NCI-H446 treated with DMSO at 0.1 percent for 48 hours (cell line): ENCODE data around the gene DKK1.

ENCODE experiments used
- DNase-seq: peaks from one replicate; lab custom pipeline; 2025; lab: John Stamatoyannopoulos, UW

Gene DKK1, protein sequence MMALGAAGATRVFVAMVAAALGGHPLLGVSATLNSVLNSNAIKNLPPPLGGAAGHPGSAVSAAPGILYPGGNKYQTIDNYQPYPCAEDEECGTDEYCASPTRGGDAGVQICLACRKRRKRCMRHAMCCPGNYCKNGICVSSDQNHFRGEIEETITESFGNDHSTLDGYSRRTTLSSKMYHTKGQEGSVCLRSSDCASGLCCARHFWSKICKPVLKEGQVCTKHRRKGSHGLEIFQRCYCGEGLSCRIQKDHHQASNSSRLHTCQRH

DNA sequence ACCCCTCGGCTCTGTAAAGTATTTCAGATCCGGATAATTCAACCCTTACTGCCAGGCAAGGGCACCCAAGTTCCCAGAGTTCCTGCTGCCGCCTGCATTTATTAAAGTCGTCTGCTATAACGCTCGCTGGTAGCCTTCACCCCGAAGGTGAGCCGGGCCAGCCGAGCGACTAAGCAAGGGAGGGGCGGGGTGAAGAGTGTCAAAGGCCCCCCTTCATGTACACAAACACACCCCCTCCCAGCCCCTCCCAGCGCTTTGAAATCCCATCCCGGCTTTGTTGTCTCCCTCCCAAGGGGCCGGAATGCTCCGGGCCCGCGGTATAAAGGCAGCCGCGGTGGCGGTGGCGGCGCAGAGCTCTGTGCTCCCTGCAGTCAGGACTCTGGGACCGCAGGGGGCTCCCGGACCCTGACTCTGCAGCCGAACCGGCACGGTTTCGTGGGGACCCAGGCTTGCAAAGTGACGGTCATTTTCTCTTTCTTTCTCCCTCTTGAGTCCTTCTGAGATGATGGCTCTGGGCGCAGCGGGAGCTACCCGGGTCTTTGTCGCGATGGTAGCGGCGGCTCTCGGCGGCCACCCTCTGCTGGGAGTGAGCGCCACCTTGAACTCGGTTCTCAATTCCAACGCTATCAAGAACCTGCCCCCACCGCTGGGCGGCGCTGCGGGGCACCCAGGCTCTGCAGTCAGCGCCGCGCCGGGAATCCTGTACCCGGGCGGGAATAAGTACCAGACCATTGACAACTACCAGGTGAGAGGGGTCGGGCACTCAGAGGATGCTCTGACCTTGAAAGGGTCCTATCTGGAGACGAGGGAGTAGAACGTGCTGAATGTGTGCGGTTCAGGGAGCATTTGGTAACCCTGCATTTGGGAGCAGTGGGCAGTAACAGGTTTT, at the start of gene DKK1:
Gene DKK1, plus strand, starts transcription at position 349 of the 889 bp plus-strand sequence. Its CDS starts 154 bp downstream, at position 503.
- no peak for DNase-seq

DNA sequence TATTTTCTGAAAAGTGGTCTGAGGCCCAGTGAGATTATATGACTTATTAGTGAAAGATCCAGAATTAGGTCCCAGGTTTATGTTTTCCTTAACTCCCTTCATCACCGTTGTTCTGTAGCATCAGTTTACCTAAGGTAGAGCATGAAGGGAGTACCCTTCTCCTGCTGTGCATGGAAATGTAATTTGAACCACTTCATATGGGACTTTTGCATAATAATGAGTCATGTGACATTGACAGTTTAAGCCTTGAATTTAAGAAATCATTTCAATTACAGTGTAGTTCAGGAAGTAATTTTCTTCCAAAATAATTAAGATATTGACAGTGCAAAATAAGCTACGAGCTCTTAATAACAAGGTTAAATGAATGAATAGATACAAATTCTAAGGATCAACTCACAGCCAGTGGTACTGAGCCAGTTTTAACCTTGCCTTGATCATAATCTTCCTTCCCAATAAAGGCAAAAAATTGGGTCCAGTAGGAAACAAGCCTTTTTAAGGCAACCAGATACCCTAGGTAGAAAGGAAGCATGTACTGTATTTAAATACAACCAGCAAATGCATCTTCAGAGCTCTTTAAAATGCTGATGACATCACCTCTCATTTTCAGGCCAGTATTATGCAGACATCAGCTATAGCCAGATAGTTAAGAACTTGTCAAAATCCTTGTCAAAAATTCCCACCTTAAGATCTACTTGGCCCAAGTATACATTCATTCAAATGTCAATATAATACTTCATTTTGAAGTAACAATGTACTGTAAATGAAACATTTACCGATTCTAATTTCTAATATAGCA, 48.8 kb upstream of the DKK1 start:
- DNase-seq: no peak

DNA sequence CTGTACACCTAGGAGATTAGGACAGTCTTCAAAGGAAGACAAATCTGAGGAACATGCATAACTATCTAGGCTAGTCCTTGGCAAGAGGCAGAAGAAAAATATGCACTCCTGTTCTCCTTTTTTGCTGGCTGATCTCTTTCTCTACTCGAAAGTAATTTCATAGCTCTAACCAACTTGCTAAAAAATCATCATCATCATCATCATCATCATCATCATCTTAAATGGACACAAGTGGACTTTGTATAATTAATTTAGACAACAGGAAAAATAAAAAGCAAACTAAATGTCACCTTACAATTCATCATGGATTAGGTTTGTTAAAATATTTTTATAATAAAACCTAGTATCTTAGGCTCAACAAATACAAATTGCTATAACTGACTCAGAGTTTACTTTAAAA, 47.2 kb upstream of the DKK1 start:
- DNase-seq: no peak

- DNase-seq: no peak
Measured at GRCh38 chr10:52268790-52269189, 45.3 kb upstream of the DKK1 start.

- DNase-seq: no peak
Measured at GRCh38 chr10:52269233-52269632, 44.8 kb upstream of the DKK1 start.

DNA sequence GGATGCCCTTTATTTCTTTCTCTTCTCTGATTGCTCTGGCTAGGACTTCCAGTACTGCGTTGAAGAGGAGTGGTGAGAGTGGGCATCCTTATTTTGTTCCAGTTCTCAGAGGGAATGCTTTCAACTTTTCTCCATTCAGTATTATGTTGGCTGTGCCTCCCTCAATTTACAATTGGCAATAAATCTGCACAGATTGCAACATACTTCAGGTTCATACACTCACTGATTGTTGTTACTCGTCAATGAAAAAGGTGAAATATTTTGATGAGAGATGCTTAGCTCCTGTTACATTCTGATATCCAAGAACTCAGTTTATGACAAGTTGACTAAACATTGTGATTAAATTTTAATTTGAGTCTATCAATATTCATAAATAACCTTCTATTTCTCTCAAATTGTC, 37.9 kb upstream of the DKK1 start:
- DNase-seq: no peak

- no peak for DNase-seq
Measured at GRCh38 chr10:52276986-52277385, 37.1 kb upstream of the DKK1 start.

DNA sequence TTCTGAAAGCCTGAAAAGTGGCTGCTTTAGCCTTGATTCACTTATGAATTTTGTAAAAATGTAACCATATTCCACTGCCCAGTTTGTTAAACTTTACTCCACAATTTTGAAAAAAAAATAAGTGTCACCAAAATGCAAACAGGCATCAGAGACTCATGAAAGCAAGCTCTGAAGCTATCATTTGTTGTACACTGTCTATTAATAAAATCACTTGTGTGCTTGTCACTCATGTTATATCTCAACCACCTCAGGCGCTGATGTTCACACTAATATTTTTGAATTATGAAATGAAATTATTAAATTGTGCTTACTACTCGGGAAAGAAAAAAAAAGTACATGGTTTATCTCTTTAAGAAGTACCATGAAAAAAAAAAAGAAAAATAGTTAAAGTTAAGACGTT, 34.5 kb upstream of the DKK1 start:
- DNase-seq: no peak

DNA sequence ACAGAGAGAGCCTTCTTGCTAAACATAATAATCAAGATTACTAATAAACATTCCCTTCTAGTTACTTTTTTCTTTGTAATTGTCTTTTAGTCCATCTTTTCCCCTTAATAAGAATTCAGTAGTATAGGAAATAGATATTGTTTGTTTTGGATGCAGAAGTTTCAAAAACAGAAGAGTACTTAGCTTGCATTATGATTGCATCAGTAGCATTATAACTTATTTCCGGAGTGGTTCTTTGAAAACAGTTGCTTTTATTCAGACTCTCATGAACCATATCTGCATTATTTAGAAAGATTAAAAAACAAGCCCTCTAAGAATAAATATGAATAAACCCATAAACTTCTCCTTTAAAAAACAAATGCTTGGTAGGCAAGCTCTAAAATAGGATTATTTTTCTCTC, 34.0 kb upstream of the DKK1 start:
- no peak for DNase-seq

DNA sequence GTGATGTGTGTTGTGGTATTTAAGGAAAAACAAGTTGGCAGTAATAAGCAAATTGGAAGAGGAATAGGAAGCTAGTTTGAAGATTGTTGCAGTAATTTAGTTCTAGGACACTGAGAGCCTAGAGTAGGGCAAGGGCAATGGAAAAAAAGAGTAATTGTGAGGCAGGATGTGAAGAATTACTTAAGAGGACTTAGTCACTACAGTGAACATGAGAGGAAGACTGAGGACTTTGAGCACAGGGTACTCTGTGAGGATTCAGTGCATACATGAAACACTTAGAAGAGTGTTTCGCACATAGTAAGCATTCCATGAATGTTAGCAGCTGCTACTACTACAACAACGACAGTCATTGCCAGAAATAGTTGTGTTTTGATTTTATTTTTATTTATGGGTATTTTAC, 30.9 kb upstream of the DKK1 start:
- no peak for DNase-seq

DNA sequence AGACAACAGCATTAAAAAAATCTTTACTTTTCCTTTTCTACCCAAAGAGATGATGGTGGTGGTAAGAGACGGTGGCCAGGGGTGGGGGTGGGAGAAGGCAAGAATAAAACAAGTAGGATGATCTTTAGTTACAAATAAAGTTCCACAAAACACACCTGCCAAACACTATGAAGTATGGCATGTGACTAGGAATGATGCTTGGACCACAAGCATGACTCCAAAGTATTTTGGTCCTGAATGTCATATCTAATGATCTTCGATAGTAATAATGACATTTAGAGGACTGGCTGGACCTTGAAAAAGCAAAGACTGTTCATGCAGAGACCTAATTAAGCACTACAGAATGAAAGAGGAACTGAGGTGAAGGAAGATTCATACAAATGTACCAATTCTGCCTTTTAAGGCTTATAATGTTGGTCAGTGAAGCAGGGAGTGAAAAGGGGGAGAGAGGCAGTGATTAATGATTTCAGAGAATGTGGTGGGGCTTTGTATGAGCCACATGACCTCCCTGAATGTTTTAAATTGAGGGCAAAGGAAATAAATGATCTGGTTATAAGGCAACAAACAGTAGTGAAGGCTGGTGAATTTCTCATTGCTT, 29.6 kb upstream of the DKK1 start:
- no peak for DNase-seq

GRCh38 chr10:52287866-52288265, 26.2 kb upstream of the DKK1 start:
- no peak for DNase-seq

- DNase-seq: no peak
Measured at GRCh38 chr10:52297747-52298146, 16.3 kb upstream of the DKK1 start.

DNA sequence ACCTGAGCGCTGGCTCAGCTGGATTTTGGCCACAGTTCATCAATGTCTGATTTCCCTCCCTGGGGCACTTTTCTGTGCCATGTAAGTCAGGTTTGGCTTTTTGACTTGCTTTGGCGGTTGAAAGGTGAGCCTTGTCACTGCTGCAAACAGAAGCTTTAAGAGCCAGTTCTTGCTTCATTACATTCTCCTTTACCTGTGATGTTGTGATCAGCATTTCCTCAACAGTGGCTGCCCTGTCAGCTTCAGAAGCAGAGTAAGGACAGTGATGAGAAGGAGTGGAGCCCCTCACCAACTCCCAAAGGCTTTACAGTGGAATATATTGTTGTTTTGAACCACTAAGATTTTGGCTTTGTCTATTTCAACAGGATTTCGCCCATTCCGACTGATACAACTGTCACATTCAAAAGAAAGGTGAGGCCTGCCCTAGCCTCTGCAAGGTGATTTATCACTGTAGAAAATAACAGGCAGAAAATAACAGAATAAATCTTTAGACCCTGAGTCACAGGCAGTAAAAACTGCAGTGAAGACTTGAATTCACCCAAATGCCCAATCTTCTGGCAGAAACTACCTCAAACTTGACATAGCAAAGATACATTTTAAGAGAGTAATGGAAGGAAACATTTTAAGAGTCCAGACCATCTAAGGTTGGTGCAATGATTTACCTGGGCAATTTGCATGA, 13.3 kb upstream of the DKK1 start:
- no peak for DNase-seq

- peak; percentile 4 for DNase-seq
Measured at GRCh38 chr10:52308251-52309031, 5.6 kb upstream of the DKK1 start.

DNA sequence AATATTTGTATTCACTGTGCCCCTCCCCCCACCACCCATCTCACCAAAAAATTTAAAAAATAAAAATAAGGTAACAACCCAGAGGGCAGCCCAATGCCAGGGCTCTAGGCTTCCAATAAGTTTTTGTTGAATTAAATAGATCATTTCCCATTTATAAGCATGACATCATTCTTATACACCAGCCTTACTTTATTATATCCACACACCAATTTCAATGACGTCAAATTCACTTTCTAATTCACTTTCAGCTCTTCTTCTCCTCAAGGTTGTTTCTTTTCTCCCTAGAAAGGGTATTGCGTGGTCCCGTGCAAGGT, 1.2 kb upstream of the DKK1 start:
- no peak for DNase-seq

GRCh38 chr10:52313256-52313932, 687 bp upstream of the DKK1 start:
- DNase-seq: no peak

DNA sequence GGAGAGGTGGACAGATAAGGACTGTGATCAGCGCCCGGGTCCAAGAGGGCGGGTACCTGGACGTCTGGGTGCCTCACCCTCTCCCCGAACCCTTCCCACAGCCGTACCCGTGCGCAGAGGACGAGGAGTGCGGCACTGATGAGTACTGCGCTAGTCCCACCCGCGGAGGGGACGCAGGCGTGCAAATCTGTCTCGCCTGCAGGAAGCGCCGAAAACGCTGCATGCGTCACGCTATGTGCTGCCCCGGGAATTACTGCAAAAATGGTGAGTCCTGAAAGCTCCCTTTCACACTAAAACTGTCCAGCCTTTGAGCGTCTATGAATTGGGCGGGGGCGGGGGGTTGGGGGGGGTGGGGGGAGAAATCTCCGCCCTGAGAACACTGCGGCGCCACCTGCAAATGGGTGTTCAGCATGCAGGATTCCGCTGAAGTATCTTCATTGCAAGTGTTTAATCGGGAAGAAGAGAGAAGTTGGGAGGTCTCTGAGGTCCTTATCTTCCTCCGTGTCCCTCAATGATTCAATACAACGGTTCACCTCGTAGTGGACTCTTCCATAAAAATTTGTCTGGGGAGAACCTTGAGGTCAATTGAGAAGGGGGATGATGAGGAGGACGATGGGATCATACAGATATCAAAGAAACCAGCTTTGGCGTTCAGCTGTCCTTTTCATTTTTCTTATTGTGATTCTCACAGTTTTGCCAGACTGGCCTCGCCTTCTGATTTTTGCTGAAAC, 906 bp downstream of the DKK1 start:
- DNase-seq: no peak

DNA sequence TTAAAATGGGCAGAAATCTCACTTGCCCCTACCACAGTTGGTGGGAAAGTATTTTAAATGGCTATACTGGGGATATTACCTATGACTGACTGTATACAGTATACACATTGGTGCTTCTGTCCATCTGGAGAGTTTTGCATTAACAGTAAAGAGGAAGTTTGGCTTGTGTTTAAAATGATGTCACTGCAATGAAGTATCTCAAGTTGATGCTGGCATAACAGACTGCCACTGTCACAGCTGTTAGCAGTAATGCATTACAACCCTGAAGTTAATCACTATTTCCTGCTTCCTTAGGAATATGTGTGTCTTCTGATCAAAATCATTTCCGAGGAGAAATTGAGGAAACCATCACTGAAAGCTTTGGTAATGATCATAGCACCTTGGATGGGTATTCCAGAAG, 1.9 kb downstream of the DKK1 start:
- no peak for DNase-seq

DNA sequence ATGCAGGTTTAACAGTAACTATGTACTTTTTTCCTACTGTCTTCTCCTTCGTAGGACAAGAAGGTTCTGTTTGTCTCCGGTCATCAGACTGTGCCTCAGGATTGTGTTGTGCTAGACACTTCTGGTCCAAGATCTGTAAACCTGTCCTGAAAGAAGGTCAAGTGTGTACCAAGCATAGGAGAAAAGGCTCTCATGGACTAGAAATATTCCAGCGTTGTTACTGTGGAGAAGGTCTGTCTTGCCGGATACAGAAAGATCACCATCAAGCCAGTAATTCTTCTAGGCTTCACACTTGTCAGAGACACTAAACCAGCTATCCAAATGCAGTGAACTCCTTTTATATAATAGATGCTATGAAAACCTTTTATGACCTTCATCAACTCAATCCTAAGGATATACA, 2.4 kb downstream of the DKK1 start:
- DNase-seq: no peak
